ENCODE measurements around the gene DGKZ.

Gene DGKZ

GRCh38 chr11:46345881-46346484 lies 1.3 kb upstream of the DGKZ start:
- peak; percentile 48 to 56 for DNase-seq

GRCh38 chr11:46347637-46348311 lies 511 bp downstream of the DGKZ start:
- peak; percentile 30 to 35 for DNase-seq

GRCh38 chr11:46348566-46349401 lies 1.5 kb downstream of the DGKZ start:
- peak; percentile 63 to 72 for DNase-seq

GRCh38 chr11:46350695-46351094 lies 3.4 kb downstream of the DGKZ start:
- no peak for DNase-seq

GRCh38 chr11:46351148-46351547 lies 3.9 kb downstream of the DGKZ start:
- no peak for DNase-seq

- DNase-seq = no peak
These were observed 4.3 kb downstream of the DGKZ start for GRCh38 chr11:46351606-46352005.

GRCh38 chr11:46352063-46352841 lies 5.0 kb downstream of the DGKZ start:
- DNase-seq = peak; percentile 78 to 83

- DNase-seq = peak; percentile 62 to 75
These were observed 6.4 kb downstream of the DGKZ start for GRCh38 chr11:46353698-46354097.

- no peak for DNase-seq
These were observed 9.7 kb downstream of the DGKZ start for GRCh38 chr11:46356924-46357482.

GRCh38 chr11:46357483-46357936 lies 10.2 kb downstream of the DGKZ start:
- DNase-seq = no peak

- DNase-seq = no peak
These were observed 12.7 kb downstream of the DGKZ start for GRCh38 chr11:46359953-46360352.

GRCh38 chr11:46360878-46361277 lies 13.6 kb downstream of the DGKZ start:
- no peak for DNase-seq

- peak; percentile 69 to 73 for DNase-seq
These were observed 14.3 kb downstream of the DGKZ start for GRCh38 chr11:46361283-46362155.

- DNase-seq = no peak
These were observed 15.1 kb downstream of the DGKZ start for GRCh38 chr11:46362156-46363030.

- no peak for DNase-seq
These were observed 15.8 kb downstream of the DGKZ start for GRCh38 chr11:46363031-46363407.

- DNase-seq = no peak
These were observed 16.3 kb downstream of the DGKZ start for GRCh38 chr11:46363455-46364005.

GRCh38 chr11:46364056-46364455 lies 16.8 kb downstream of the DGKZ start:
- no peak for DNase-seq

- no peak for DNase-seq
These were observed 17.5 kb downstream of the DGKZ start for GRCh38 chr11:46364791-46365190.

- DNase-seq = no peak
These were observed 19.0 kb downstream of the DGKZ start for GRCh38 chr11:46366260-46366659.

GRCh38 chr11:46366661-46367161 lies 19.4 kb downstream of the DGKZ start:
- DNase-seq = no peak
